Endothelial cell of umbilical vein (primary cell): ENCODE measurements around the gene QSOX2. TPM values are rescaled to one million over a fixed set of nuclear protein-coding genes. Genes with fewer than 3 reads are reported as not detected.

Source experiments
- BruUV-seq: library from RNA; stranded (reverse); fragments of 400-500 nt; replicated peaks from 2 replicates; lab custom pipeline; 2021; lab: Mats Ljungman, UMichigan
- CTCF ChIA-PET: fragments of 300-600, 350-600 bp; sonication (Branson Sonifier 250); formaldehyde crosslinking; loops from one replicate; lab custom pipeline; 2021; ENCODE audit warnings: antibody characterized with exemption, inconsistent platforms; lab: Charles Lee
- POLR2A ChIA-PET: fragments of 300-600, 350-600 bp; sonication (Branson Sonifier 250); formaldehyde crosslinking; loops from one replicate; lab custom pipeline; 2021; ENCODE audit warnings: antibody characterized with exemption, inconsistent platforms; lab: Charles Lee
- DNase-seq: peaks from one replicate; pipeline ENCODE4 v3.0.0-alpha.2; 2011; ENCODE audit warnings: low read depth, low spot score
- FAIRE-seq: peaks from 2 replicates; lab custom pipeline; 2011; peaks lifted over from hg19 to GRCh38; lab: Jason Lieb, UNC
- H2AFZ ChIP-seq: 2 replicates; pipeline ENCODE4 v1.6.0; 2012; ENCODE audit warnings: low read depth, low read length, control low read depth, inconsistent platforms
- H3K27ac ChIP-seq: 2 replicates; pipeline ENCODE4 v1.5.1; 2011; ENCODE audit warnings: low read depth, mild to moderate bottlenecking, control low read depth, low read length, moderate library complexity; ENCODE audit not compliant: insufficient read depth
- H3K27me3 ChIP-seq, 2 experiments: 2 replicates each; pipeline versions ENCODE4 v1.6.0 to v1.6.1; 2011; ENCODE audit warnings: low read length in 2 of 2, mixed read lengths in 1 of 2; ENCODE audit not compliant: control insufficient read depth in 2 of 2, insufficient read depth in 2 of 2
- H3K36me3 ChIP-seq, 2 experiments: 2 replicates in 1 of 2; 3 replicates in 1 of 2; pipeline ENCODE4 v1.5.1; 2011; ENCODE audit warnings: low read length in 2 of 2, mild to moderate bottlenecking in 1 of 2, moderate library complexity in 1 of 2; ENCODE audit not compliant: control insufficient read depth in 2 of 2, insufficient read depth in 2 of 2; ENCODE audit errors: extremely low read depth in 1 of 2
- H3K4me1 ChIP-seq: 3 replicates; pipeline ENCODE4 v1.5.1; 2011; ENCODE audit warnings: mild to moderate bottlenecking, low read length; ENCODE audit not compliant: control insufficient read depth, insufficient read depth; ENCODE audit errors: extremely low read depth
- H3K4me2 ChIP-seq: 2 replicates; pipeline ENCODE4 v1.6.1; 2011; ENCODE audit warnings: low read length, control low read depth, mixed read lengths; ENCODE audit not compliant: insufficient read depth
- H3K4me3 ChIP-seq, 3 experiments: fragments of 200-600 bp in 1 of 3; sonication (generic), shearing (Covaris generic) in 1 of 3; replicated peaks in 1 of 3; 2 replicates each; pipeline ENCODE4 v1.5.1; 2011 to 2016; ENCODE audit warnings: control low read depth in 3 of 3, low read length in 3 of 3, mild to moderate bottlenecking in 2 of 3, inconsistent platforms in 1 of 3, low read depth in 1 of 3, moderate library complexity in 1 of 3; ENCODE audit not compliant: insufficient read depth in 1 of 3
- H3K79me2 ChIP-seq: 2 replicates; pipeline ENCODE4 v1.6.0; 2012; ENCODE audit warnings: low read length, inconsistent platforms; ENCODE audit not compliant: control insufficient read depth, insufficient read depth
- H3K9ac ChIP-seq: replicated peaks from 2 replicates; pipeline ENCODE3; 2011; ENCODE audit warnings: low read length, control low read depth; ENCODE audit not compliant: insufficient read depth; ENCODE audit errors: extremely low read depth
- H3K9me1 ChIP-seq: replicated peaks from 3 replicates; pipeline ENCODE4 v1.6.0; 2011; ENCODE audit warnings: mild to moderate bottlenecking, low read length; ENCODE audit not compliant: control insufficient read depth, insufficient read depth; ENCODE audit errors: extremely low read depth
- H3K9me3 ChIP-seq: replicated peaks from 2 replicates; pipeline ENCODE4 v1.5.1; 2012; ENCODE audit warnings: low read length, inconsistent platforms; ENCODE audit not compliant: control insufficient read depth, insufficient read depth
- H4K20me1 ChIP-seq: replicated peaks from 2 replicates; pipeline ENCODE3; 2011; ENCODE audit warnings: mild to moderate bottlenecking, low read length; ENCODE audit not compliant: control insufficient read depth, insufficient read depth; ENCODE audit errors: extremely low read depth
- EZH2 ChIP-seq: IDR thresholded peaks from 2 replicates; pipeline ENCODE4 v1.6.1; 2012; ENCODE audit warnings: borderline replicate concordance, low read depth, mild to moderate bottlenecking, moderate library complexity, low read length, inconsistent platforms; ENCODE audit not compliant: severe bottlenecking
- FOS ChIP-seq: IDR thresholded peaks from 2 replicates; pipeline ENCODE4 v1.6.1; 2011; ENCODE audit warnings: mild to moderate bottlenecking, low read length, moderate library complexity, borderline replicate concordance; ENCODE audit not compliant: insufficient read depth
- GATA2 ChIP-seq: IDR thresholded peaks from 2 replicates; pipeline ENCODE4 v1.7.0; 2011; ENCODE audit warnings: low read depth, mild to moderate bottlenecking, moderate library complexity, mixed read lengths, low read length; ENCODE audit not compliant: insufficient read length, insufficient read depth
- JUN ChIP-seq: IDR thresholded peaks from 2 replicates; pipeline ENCODE4 v1.6.1; 2011; ENCODE audit warnings: borderline replicate concordance, low read depth; ENCODE audit not compliant: insufficient read length, insufficient read depth
- MYC ChIP-seq: IDR thresholded peaks from one replicate; pipeline ENCODE4 v1.6.1; 2011; ENCODE audit warnings: mild to moderate bottlenecking, low read depth, low read length
- POLR2A ChIP-seq: IDR thresholded peaks from 2 replicates; pipeline ENCODE4 v1.6.1; 2012; ENCODE audit warnings: low read depth, mild to moderate bottlenecking, control low read depth, low read length
- POLR2AphosphoS5 ChIP-seq: IDR thresholded peaks from 2 replicates; pipeline ENCODE4 v1.6.1; 2012; ENCODE audit warnings: low read depth, mild to moderate bottlenecking, control low read depth, low read length, moderate library complexity; ENCODE audit not compliant: insufficient read depth
- dilution Hi-C: fragments of 300-500 bp; cut with MboI; formaldehyde crosslinking; loops from one replicate; pipeline ENCODE4 v1.15.0; 2019; ENCODE audit warnings: low sequenced_read_pairs; ENCODE audit not compliant: extremely low pct_ligation_motif_present
- intact Hi-C: fragments of 100-400 bp; cut with micrococcal nuclease; formaldehyde crosslinking; loops from one replicate; pipeline ENCODE4 v1.10.0; 2022
- polyA plus RNA-seq, 4 experiments: library from polyadenylated mRNA; depleted of rRNA in 3 of 4; stranded (reverse) in 3 of 4; unstranded in 1 of 4; fragments of >200 nt; gene quantifications; 2 replicates each; pipeline versions ENCODE4 v1.2.1 to v1.2.3, GENCODE V29; 2011 to 2012; ENCODE audit warnings: missing spikeins in 1 of 4
- total RNA-seq: library from RNA; stranded (reverse); gene quantifications from 2 replicates; pipeline ENCODE4 v1.2.3, GENCODE V29; 2021
- TF ChIP-seq, protein P1 (sequence below): IDR thresholded peaks from 2 replicates; pipeline ENCODE4 v1.6.1; 2011; ENCODE audit not compliant: insufficient read depth, insufficient read length
- TF ChIP-seq, protein P2 (sequence below), 2 donors: IDR thresholded peaks; 1 replicate in 1 of 2; 2 replicates in 1 of 2; pipeline ENCODE4 v1.5.1; 2011; ENCODE audit warnings: low read length in 2 of 2, mild to moderate bottlenecking in 2 of 2, moderate library complexity in 2 of 2, control low read depth in 1 of 2, inconsistent platforms in 1 of 2, low read depth in 1 of 2; ENCODE audit not compliant: insufficient read depth in 1 of 2; ENCODE audit errors: extremely low read depth in 1 of 2

The QSOX2 gene
- total and polyA plus RNA-seq, 2 donors (not counting 3 experiments of a cell fraction or from before 2014, with no cell fraction given) = 16.4 to 23.4 TPM

DNA sequence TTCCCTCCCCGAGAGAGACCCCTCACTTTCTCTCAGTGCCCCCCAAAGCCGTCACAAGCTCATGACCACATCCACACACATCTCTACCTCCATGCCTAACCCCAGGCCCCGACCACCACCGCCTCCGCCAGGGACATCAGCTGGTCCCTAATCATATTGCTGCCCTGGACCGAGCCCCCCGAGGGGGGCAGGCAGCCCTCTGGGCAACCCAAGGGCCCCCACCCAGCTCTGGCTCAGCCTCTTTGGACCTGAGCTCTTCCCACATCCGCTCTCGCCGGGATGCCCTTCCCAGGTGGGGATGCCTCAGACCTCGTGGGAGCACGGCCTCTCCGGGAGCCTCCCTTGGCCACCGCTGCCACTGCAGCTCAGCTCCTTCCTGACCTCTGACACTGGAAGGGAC, 59.2 kb downstream of the QSOX2 start:
- Histone ChIP-seq H3K27ac (no peak overlapping the region), H3K4me1 (no peaks in the 10 kb centered on the region), H3K9me1 (no peaks in the 10 kb centered on the region), H3K4me2 (no peak overlapping the region), H3K79me2 (no peaks in the 10 kb centered on the region), H3K27me3 (peaks cover 11 to 19% of the 10 kb centered on the region in 2 experiments), H4K20me1 (no peaks in the 10 kb centered on the region), H3K4me3 (no peak overlapping the region), H3K9me3 (no peaks in the 10 kb centered on the region), H3K9ac (no peak overlapping the region), H2AFZ (no peak overlapping the region), H3K36me3 (no peaks in the 10 kb centered on the region)
- no TSS peak for BruUV-seq
- intact Hi-C loops (no loop called here), dilution Hi-C loops (no loop called here)
- no peak for DNase-seq
- ChIA-PET CTCF (interaction anchor here (1.2 to 1.5 kb wide), 3 partner anchors 16 to 64 kb away, joined by 3 to 5 read pairs (median 3); no protein-coding TSS in a partner anchor), POLR2A (no interaction called here)
- no peak for FAIRE-seq
- TF ChIP-seq JUN (no peak), FOS (no peak), EZH2 (no peak), GATA2 (no peak), POLR2A (no peak), MYC (no peak), POLR2AphosphoS5 (no peak)
- TF ChIP-seq, protein P1, sequence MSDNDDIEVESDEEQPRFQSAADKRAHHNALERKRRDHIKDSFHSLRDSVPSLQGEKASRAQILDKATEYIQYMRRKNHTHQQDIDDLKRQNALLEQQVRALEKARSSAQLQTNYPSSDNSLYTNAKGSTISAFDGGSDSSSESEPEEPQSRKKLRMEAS = no peak
- TF ChIP-seq, protein P2, sequence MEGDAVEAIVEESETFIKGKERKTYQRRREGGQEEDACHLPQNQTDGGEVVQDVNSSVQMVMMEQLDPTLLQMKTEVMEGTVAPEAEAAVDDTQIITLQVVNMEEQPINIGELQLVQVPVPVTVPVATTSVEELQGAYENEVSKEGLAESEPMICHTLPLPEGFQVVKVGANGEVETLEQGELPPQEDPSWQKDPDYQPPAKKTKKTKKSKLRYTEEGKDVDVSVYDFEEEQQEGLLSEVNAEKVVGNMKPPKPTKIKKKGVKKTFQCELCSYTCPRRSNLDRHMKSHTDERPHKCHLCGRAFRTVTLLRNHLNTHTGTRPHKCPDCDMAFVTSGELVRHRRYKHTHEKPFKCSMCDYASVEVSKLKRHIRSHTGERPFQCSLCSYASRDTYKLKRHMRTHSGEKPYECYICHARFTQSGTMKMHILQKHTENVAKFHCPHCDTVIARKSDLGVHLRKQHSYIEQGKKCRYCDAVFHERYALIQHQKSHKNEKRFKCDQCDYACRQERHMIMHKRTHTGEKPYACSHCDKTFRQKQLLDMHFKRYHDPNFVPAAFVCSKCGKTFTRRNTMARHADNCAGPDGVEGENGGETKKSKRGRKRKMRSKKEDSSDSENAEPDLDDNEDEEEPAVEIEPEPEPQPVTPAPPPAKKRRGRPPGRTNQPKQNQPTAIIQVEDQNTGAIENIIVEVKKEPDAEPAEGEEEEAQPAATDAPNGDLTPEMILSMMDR (IDR thresholded peaks at IDR 0.05; ENCODE audit: extremely low read depth in 1 of 2, insufficient read depth in 1 of 2, low read depth in 1 of 2, low read length in 2 of 2) = no peak
